Cardiac muscle cell (in vitro differentiated cells and primary cell): Measurements from ENCODE around the gene DHRS4L2. TPM values are rescaled to one million over a fixed set of nuclear protein-coding genes. Genes with fewer than 3 reads are reported as not detected.
"Not testable (repeated sequence)": the region's sequence is repeated elsewhere in the genome, so short reads cannot be mapped to it uniquely, and the experiment has no call there.

Experiments
- DNase-seq, 2 donors: peaks; one replicate each; pipeline versions ENCODE4 v3.0.0 to v3.0.0-alpha.2; 2010 to 2017; ENCODE audit warnings: low read depth in 1 of 2, low spot score in 1 of 2
- H3K27ac ChIP-seq: fragments of 200-600 bp; sonication (generic); 2 replicates; pipeline ENCODE4 v1.5.1; 2016
- H3K27me3 ChIP-seq: fragments of 200-600 bp; sonication (generic); 2 replicates; pipeline ENCODE4 v1.6.0; 2016; ENCODE audit warnings: control low read depth
- H3K36me3 ChIP-seq: fragments of 200-600 bp; sonication (generic); 2 replicates; pipeline ENCODE4 v1.5.1; 2016; ENCODE audit warnings: control low read depth
- H3K4me1 ChIP-seq: fragments of 200-600 bp; sonication (generic); 2 replicates; pipeline ENCODE4 v1.8.1; 2017; ENCODE audit warnings: low read depth, mild to moderate bottlenecking, mixed run types
- H3K4me3 ChIP-seq: fragments of 200-600 bp; sonication (generic); 2 replicates; pipeline ENCODE4 v1.5.1; 2016; ENCODE audit warnings: mild to moderate bottlenecking
- H3K9me3 ChIP-seq: fragments of 200-600 bp; sonication (generic); 2 replicates; pipeline ENCODE4 v1.5.1; 2017; ENCODE audit warnings: low read depth, mild to moderate bottlenecking, control low read depth
- polyA plus RNA-seq: library from polyadenylated mRNA; unstranded; fragments of >200 nt; fragmentation: Nextera tagmentation; extraction: Ambion mirVana; gene quantifications from 2 replicates; pipeline ENCODE4 v1.2.1, GENCODE V29; 2016
- total RNA-seq: library from RNA; depleted of rRNA; stranded (reverse); fragments of >200 nt; gene quantifications from 2 replicates; pipeline ENCODE4 v1.2.3, GENCODE V29; 2016
- TF ChIP-seq, protein P1 (sequence below): IDR thresholded peaks from 2 replicates; pipeline ENCODE4 v1.5.1; 2012; ENCODE audit warnings: low read depth, mild to moderate bottlenecking, low read length

Gene DHRS4L2
- total and polyA plus RNA-seq, 2 experiments from 2014 or later = 13.7 to 33.1 TPM

DNA sequence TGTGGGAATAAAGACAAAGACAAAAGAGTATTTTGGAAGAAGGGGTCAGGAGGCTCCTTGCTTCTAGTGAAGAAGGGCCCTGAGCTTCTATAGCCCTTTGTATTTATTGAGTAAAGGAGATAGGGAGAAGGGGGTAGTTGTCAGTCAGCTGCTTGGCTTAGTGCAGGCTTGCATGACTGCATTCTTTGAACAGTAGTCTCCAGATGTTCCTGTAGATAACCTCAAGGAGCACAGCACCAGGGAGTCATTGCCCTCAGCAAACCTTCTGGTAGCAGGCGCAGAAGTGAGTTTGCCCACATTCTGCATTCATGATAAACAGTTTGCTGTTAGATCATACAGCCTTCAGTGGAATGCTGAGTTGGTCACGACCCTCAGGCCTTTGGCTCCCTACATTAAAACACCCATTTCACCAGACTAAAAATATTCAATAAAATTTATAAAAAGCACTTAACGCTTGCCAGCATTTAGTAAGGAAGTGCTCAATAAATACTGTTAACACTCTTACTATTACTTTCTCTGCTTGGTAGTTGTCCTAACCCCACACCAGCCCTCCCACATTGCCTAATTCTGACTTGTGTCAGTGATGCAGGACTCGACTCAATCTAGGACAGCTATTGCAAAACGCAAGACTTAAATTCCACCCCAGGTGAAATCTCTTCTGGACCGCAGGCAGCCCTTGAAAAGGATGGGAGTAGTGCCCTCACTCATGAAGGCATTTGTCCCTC is 38.2 kb upstream of the DHRS4L2 start:
- Histone ChIP-seq H3K9me3 (no peaks in the 10 kb centered on the region), H3K36me3 (no peaks in the 10 kb centered on the region), H3K4me1 (peaks cover 2% of the 10 kb centered on the region), H3K4me3 (no peak overlapping the region), H3K27me3 (no peaks in the 10 kb centered on the region), H3K27ac (no peak overlapping the region)
- DNase-seq = no peak
- TF ChIP-seq, protein P1, sequence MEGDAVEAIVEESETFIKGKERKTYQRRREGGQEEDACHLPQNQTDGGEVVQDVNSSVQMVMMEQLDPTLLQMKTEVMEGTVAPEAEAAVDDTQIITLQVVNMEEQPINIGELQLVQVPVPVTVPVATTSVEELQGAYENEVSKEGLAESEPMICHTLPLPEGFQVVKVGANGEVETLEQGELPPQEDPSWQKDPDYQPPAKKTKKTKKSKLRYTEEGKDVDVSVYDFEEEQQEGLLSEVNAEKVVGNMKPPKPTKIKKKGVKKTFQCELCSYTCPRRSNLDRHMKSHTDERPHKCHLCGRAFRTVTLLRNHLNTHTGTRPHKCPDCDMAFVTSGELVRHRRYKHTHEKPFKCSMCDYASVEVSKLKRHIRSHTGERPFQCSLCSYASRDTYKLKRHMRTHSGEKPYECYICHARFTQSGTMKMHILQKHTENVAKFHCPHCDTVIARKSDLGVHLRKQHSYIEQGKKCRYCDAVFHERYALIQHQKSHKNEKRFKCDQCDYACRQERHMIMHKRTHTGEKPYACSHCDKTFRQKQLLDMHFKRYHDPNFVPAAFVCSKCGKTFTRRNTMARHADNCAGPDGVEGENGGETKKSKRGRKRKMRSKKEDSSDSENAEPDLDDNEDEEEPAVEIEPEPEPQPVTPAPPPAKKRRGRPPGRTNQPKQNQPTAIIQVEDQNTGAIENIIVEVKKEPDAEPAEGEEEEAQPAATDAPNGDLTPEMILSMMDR = no peak

DNA sequence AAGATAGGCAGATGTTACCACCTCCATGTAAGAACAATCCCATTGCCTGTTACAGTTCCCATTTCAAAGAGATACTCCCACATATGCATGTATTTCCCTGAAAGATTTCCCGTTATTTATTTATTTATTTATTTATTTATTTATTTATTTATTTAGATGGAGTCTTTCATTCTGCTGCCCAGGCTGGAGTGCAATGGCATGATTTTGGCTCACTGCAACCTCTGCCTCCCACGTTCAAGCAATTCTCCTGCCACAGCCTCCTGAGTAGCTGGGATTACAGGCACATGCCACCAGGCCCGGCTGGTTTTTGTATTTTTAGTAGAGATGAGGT is 37.6 kb upstream of the DHRS4L2 start:
- not testable (repeated sequence) for H3K27me3 ChIP-seq, DNase-seq, H3K4me3 ChIP-seq, H3K27ac ChIP-seq, H3K4me1 ChIP-seq, H3K9me3 ChIP-seq, H3K36me3 ChIP-seq

DNA sequence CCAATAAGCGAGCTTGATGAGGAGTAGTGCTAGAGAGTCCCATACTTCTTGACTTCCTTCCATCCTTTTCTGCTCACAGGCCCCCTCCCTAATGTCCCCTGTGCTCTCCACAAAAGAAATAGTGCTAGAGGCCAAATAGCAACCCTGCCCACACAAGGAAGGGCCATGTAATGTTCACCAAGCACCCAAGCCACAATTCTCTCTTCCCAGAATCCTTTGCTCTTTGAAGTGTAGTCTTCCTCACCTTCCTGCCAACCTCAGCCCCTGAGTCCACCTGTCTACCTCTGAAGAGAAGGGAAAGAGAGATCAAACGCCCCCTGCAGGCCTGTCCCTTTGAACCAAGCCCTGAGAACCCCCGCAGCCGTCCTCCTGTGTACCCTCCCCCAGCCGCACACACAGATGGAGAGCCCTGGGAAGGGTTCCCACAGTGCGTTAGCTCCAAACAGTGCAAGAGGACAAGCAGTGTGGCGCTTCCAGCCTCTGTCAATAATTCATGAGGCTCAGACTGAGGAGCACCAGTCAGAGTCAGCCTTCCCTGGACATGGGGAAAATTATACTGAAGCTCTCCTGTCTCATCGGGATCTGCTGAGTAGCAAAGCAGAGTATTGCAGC is 37.0 kb upstream of the DHRS4L2 start:
- TF ChIP-seq, protein P1 = peak; percentile 14
- DNase-seq = no peak
- H3K4me1 ChIP-seq = peaks cover 2% of the 10 kb centered on the region
- H3K27me3 ChIP-seq = no peaks in the 10 kb centered on the region
- H3K9me3 ChIP-seq = no peaks in the 10 kb centered on the region
- H3K27ac ChIP-seq = no peak overlapping the region
- H3K4me3 ChIP-seq = no peak overlapping the region
- H3K36me3 ChIP-seq = no peaks in the 10 kb centered on the region

DNA sequence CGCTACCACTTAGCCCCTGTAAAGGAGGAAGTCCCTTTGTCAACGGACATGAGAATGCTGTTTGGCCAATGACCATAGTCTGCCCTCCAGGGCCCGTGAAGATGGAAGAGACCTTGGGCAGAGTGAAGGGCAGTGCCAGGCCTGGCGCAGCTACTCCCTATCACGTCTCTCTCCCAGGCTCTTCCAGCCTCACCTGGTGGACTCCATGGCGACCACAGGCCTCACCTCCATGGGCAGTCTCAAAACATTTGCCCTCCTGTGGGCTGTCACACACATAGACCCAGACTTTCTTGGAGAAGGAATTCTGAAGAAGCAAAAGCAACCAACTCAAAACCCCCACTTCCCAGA is 35.6 kb upstream of the DHRS4L2 start:
- H3K27ac ChIP-seq = peak overlapping the region; percentile 83
- H3K4me1 ChIP-seq, H3K36me3 ChIP-seq, DNase-seq, H3K9me3 ChIP-seq, H3K27me3 ChIP-seq: not testable (repeated sequence)
- peak overlapping the region; percentile 93 for H3K4me3 ChIP-seq

DNA sequence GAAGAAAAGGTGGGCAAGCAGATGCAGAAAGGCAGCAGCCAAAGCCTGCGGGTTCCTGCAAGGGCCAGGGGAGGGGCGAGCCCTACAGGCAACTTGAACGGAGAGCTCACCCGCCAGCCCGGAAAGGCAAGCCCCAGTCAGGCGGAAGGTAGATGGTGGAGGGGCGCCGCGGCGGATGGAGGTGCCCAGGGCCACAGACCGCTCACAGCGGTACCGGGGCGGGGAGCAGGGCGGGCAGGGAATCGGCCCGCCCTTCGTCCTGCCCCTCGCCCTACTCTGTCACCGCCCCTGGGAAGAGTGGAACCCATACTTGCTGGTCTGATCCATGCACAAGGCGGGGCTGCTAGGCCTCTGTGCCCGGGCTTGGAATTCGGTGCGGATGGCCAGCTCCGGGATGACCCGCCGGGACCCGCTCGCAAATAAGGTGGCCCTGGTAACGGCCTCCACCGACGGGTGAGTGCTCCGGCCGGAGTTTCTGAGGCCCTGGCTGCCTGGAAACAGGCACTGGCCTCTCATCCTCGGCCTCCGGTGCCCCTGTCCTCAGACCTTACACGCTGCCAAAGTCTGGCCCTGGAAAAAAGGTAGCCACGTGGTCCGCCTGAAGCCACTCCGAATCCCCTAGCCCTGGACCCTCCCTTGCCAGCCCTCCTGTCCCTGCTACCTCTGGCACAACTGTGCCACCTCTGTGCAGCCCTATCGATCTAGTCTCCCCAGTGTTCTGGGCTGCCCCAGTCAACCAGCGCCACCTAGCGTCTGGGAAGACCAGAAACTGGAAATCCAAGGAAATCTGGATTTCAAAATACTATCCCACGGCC is 35.1 kb upstream of the DHRS4L2 start, which contains the start of gene DHRS4:
TSS of gene DHRS4 (plus strand) at position 307 of the 815 bp plus-strand sequence. CDS start at position 326, 19 bp downstream.
- TF ChIP-seq, protein P1 = peak; percentile 92
- Histone ChIP-seq H3K36me3 (no peaks in the 10 kb centered on the region), H3K9me3 (no peaks in the 10 kb centered on the region), H3K27me3 (no peaks in the 10 kb centered on the region), H3K4me1 (peaks cover 2% of the 10 kb centered on the region), H3K27ac (peak within 1 kb of the TSS; percentile 83), H3K4me3 (peak within 1 kb of the TSS; percentile 93)
- DNase-seq = peak; percentile 86 to 88

DNA sequence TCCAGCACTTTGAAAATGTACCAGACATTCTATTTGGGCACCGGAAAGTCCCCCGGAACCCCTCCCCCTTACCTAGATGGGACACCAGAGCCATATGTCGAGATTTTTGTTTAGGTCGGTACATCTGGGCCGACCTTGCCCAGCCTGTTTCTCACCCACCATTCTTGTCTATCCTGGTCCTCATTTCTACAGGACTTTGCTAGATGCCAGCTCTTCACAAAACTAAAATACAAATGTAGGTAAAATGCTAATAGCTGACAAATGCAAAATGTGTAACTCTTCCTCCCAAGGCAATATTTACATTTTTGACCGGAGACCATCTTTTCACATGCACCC is 34.5 kb upstream of the DHRS4L2 start:
- H3K9me3 ChIP-seq, H3K27me3 ChIP-seq, DNase-seq, H3K4me1 ChIP-seq, H3K36me3 ChIP-seq: not testable (repeated sequence)
- Histone ChIP-seq H3K4me3 (peak overlapping the region; percentile 93), H3K27ac (peak overlapping the region; percentile 83)

DNA sequence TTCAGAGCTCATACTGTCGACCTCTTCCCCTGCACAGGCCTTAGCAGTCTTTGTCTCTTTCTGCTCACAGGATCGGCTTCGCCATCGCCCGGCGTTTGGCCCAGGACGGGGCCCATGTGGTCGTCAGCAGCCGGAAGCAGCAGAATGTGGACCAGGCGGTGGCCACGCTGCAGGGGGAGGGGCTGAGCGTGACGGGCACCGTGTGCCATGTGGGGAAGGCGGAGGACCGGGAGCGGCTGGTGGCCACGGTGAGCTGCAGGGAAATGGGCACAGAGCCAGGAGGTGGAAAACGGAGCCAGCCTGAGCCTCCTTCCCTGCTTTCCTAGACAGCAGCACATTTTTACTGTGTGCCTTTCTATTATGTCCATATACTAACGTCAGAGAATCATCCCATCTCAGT is 33.8 kb upstream of the DHRS4L2 start:
- H3K9me3 ChIP-seq, H3K4me3 ChIP-seq, H3K27me3 ChIP-seq, H3K27ac ChIP-seq, DNase-seq, H3K4me1 ChIP-seq, H3K36me3 ChIP-seq: not testable (repeated sequence)

DNA sequence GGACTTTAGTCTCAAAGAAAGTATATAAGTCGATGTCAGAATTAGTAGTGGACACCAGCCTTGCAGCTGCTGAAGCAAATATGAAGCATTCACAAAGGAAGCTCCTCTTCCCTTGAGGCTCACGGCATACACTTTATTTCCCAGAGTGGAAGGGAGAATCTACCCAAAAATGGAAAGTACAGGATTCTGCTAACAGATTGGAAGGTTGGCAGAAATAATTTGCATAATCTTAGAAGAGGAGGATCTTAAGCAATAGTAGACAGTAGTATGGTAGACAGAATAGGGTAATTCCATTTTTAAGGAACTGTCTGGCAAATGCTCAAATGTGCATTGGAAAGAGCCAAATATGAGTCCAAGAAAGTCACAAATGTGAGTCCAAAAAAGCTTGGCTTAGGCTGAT is 32.9 kb upstream of the DHRS4L2 start:
- H3K27ac ChIP-seq, H3K9me3 ChIP-seq, DNase-seq, H3K36me3 ChIP-seq, H3K27me3 ChIP-seq, H3K4me3 ChIP-seq, H3K4me1 ChIP-seq: not testable (repeated sequence)

DNA sequence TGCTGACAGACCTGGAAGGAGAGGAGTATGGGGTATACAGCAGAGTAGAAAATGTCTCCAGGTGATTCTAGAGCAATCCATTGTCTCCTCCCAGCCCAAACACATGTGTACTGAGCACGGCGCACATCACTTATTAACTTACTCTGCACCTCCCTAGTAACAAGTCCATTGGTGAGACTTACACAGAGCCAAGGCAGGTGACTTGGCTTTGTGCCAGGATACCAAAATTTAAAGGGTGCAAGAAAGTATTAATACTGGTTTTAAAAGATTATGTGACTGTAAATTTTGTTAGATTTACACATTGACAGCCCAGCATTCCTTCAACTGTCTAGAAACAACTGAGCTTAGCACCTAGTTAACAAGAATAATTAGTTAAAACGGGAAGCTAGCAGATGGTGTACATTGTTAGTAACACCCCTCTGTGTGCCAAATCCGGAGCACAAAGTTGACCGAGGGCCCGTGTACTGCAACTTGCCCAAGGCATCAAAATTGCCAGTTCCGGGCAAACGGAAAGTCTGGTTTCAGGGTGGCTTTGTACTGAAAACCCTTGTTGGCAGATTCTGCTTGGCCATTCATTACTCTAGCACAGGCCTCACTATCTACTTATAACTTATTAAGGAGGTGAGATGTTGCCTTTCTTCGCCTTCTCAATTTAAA is 30.7 kb upstream of the DHRS4L2 start:
- H3K36me3 ChIP-seq, H3K4me1 ChIP-seq, H3K9me3 ChIP-seq, DNase-seq, H3K27ac ChIP-seq, H3K27me3 ChIP-seq, H3K4me3 ChIP-seq: not testable (repeated sequence)

DNA sequence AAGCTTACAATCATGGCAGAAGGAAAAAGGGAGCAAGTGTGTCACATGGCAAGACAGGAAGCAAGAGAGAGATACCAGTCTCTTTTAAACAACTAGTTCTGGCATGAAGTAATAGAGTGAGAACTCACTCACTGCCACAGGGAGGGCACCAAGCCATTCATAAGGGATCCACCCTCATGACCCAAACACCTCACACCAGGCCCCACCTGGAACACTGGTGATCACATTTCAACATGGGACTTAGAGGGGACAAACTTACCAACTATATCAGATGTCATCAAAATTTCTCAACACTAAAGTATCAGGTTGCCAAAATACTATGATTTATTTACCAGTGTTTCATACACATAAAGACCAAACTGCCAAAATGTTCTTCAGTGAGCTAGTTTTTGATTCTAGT is 27.8 kb upstream of the DHRS4L2 start:
- not testable (repeated sequence) for H3K27ac ChIP-seq, DNase-seq, H3K4me3 ChIP-seq, H3K27me3 ChIP-seq, H3K36me3 ChIP-seq, H3K4me1 ChIP-seq, H3K9me3 ChIP-seq
